HG02588 (cell line): Measurements from ENCODE around the gene SNRNP200.

Experiments
- ATAC-seq: cut with Tn5 transposase; IDR thresholded peaks from one replicate; pipeline ENCODE4 v1.9.1; 2021; ENCODE audit warnings: mild to moderate bottlenecking, moderate library complexity; ENCODE audit not compliant: unreplicated experiment

SNRNP200 gene

DNA sequence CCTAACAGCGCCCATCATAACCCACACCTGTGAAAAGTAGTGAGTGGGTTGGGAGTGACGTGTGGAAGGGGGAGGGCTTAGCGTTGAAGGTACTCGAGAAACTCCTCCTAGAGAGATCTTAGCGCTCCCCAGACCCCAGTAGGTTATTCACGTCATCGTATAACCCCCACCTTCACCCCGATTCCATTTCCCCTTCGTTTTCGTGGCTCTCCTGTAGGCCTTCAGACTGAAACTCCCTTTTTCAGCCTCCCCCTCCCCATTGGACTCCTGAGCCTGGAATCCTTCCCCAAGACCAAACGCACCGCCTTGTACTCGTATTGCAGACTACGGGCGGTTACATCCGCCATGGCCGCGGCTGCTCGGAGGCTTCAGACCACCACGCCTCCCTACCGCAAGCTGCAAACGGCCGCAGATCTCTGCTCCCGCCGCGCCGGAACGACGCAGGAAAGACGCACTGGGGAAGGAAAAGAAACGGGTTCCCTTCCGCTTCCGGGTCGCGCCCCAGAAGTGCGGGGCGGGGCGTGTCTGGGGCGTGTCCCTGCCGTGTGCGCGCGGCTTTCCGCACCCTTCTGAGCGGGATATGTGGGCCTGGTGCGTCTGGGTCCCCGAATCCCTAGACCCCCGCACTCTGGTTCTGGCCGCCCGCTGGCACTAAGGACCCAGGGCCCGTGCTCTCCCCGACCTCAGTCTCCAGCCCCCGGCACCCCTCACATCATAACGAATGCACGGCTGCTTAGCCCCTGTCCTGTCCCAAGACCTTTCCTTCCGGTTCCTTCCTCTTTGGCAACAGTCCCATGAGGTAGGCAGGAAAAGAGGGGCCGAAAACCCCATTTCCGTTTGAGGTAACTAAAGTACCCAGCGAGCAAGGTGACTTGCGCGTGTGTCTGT is at the start of gene SNRNP200:
TSS of gene SNRNP200 (minus strand) at position 456 of the 888 bp plus-strand sequence. CDS start at position 347, 109 bp downstream.
- ATAC-seq, result peak; percentile 92

DNA sequence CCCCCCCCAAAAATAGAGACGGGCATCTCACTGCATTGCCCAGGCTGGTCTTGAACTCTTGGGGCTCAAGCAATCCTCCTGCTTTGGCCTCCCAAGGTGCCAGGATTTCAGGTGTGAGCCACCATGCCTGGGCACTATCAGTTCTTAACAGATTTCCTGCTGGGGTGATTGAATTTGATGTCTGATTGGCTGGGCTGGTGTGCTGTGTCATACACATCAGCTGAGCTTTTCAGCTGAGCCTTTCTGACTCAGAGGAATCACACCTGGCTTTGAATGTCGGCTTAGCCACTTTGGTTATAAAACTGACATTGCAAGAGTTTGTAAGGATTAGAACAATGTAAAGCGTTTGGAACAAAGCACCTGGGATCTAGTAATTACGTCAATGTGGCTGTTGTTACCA is 49.1 kb upstream of the SNRNP200 start:
- ATAC-seq, result no peak

DNA sequence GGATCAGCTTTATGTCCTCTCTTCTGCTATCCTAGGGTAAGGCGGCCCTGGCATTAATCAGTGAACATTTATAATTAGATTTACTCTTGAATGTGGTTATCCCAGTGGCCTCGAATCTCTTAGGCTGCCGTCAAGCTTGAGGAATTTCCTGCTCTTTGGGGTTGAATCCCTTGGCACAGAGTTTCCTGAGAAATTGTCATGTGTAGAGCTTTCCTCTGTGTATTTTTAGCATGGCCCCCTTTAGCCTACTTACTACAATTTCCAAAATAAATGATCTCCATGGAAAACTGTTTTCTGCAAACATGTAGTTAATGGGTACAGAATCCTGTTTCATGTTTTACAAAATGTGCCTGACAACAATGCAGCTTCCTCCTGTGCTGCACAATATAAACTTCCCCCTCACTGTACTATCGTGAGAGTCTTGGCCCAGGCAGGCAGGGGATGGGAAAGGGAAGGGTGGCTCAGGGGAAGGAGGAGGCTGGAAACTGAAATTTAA is 48.3 kb upstream of the SNRNP200 start:
- no peak for ATAC-seq

DNA sequence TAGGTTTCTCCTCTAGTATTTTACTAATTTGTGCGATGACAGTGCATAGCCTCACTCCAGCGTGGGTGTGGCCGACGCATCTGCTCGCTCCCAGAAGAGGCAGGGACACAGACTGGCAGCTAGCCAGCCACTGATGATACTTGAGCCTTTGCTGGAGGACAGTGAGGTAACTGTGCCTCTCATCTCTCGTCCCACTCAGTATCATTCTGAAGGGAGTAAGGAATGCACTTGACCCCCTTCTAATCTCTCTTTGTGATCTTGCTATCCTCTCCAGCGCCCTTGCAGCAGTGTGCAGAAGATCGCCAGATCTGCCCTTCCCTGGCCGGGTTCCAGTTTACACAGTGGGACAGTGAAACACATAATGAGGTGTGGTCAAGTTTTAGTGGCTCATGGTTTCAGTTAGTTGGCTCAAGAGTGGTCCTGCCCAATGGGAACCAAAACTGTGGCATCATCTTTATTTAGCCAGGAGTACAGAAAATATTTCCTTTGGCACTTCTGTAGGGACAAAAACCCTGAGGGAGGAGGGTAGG is 47.8 kb upstream of the SNRNP200 start:
- no peak for ATAC-seq

DNA sequence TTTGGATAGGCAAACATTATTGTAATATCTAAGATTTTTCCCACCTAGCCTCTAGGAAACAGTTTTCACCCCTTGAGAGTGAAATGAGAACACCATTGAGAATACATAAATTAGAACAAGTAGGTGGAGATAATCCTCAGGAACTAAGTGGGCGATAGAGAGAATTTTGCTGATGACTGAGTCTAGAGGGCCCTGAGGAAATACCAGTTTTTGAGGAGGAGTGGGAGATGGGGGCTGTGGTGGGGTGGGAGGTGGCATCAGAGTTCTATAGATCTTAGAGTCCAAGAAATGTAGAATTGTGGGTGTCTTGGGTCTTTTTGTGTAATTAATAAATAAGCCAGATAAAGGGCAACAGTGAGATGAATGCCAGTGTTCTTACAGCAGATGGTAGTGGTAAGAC is 42.0 kb upstream of the SNRNP200 start:
- no peak for ATAC-seq

DNA sequence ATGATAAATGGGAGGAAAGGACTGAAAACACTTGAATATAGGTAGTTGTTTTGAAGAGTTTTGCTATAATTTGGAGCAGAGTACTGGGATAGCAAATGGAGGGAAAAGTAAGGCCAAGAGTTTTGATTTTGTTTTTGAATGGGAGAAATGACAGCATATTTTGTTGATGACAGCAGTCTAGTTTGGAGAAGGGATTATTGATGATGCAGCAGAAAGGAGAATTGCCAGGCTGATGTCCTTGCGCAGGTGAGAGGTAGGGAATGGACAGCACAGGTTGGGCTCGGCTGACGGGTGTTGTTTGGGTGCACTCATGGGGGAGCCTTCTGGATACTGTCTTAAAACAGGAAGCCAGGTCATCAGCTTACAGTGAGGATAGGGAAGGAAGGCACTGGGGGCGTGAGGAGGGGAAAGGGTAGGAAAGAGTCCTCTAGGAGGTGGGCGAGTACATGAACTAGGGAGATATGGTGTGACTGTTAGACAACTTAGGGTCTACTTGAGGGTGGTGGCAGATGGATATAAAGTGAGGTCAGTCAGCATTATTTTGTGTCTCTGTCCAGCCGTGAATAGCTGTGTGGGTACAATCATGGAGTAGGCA is 40.6 kb upstream of the SNRNP200 start:
- ATAC-seq, result no peak

DNA sequence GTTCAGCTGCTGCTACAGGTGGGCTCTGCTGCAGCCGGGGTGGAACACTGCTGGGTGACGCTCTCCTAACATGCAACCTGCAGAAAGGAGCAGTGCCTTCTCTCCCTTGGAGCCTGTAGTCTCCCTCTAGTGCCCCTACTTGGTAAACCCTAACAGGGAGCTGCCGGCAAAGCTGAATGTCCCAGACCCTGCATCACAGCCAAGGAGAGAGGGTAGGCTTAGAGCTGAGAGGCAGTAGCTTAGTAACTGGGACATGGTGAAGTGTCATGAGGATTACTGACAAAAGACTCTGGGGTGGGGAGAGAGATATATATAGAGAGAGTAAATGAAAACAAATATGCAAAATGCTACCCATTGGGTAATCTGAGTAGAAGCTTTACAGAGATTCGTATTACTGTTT is 40.1 kb upstream of the SNRNP200 start:
- no peak for ATAC-seq

DNA sequence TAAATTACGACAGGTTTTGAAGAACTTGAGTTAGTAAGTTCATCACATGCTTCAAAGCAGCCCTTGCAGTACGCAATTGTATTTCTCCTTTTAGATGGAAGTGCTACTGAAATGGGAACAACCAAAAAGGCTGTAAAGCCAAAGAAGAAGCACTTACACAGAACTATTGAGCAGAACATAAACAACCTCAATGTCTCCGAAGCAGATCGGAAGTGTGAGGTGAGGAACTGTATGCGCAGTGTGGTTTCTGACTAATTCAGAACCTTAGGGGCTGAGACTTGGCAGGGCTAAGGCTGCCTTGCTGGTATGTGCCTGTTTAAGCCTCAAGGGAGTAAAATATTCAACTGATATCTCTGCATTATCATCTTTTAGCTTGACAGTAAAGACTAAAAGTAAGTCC is 38.7 kb upstream of the SNRNP200 start:
- peak; percentile 77 for ATAC-seq

DNA sequence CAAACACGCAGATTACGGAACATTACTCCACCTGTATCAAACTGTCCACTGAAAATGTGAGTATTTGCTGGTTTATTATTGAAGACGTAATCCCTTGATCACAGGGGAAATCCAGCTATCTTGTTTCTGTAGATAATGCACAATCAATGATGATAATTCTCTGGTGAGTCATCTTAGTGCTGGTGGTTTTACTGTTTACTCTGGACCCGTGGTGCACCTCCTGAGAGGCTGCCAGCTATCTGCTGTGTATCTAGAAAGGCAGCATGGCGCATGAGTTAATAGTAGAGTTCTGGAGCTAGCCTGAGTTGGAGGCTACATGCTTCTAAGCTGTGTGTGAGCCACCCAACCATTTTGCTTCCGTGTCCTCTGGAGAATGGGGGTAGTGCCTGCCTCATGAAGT is 36.7 kb upstream of the SNRNP200 start:
- no peak for ATAC-seq

DNA sequence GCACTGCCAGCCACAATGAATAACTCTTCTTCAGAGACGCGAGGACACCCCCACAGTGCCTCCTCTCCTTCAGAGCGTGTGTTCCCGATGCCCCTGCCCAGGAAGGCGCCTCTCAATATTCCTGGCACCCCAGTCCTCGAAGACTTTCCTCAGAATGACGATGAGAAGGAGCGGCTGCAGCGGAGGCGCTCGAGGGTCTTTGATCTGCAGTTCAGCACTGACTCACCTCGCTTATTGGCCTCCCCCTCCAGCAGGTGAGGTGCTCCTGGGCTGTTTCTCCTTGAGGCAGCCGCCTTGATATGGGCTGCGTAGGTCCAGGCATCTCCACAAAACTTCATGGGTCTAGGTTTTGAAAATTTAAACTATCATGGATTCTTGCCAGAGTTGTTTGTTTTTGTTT is 36.3 kb upstream of the SNRNP200 start:
- ATAC-seq, result no peak

DNA sequence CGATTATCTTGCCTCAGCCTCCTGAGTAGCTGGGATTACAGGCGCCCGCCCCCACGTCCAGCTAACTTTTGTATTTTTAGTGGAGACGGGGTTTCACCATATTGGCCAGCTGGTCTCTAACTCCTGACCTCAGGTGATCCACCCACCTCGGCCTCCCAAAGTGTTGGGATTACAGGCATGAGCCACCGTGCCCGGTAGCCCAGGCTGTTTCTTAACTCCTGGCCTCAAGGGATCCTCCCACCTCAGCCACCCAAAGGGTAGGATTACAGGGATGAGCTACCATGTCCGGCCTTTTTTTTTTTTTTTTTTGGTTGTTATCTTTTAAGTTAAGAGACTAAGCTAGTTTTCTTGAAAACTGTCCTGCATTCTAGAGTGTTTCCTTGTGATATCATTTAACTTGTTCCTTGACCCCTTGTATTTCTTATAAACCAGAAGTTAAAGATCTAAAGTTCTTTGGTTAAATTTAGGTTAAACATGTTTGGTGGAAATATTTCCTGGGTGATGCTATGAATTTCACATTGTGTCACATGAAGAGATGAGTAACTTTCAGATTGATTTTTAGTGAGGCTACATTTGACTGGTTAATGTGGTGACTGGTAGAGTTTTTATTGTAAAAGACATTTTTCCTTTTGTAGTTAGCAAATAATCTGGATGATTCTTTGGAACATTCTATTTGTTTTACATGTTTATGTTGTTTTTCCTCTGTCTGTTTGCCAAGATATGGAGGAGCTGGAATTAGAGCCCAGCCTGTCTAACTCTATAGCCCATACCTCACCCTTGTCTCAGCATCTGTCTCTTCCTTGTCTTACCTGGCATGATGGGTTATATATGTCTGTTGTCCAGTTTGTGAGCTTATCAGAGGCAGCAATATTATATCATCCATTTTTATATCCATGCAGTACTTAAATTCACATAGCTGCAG is 35.4 kb upstream of the SNRNP200 start:
- ATAC-seq, result no peak

DNA sequence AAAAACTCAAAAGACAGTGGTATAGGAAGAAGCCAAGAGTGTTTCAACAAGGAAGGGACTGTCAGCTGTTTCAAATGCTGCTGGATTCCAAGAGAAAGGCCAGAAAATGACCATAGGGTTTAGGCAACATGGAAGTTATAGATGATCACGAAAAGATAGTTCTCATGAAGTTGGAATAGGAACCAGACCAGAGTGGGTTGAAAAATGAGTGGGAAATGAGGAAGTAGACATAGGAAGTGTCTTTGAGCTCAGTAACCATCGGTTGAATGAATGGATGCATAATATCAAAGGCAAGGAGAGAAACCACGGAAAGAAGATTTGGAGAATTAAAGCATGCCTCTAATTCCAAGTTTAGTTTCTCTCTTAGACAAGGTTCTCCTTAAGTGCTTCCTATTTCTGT is 31.5 kb upstream of the SNRNP200 start:
- no peak for ATAC-seq

DNA sequence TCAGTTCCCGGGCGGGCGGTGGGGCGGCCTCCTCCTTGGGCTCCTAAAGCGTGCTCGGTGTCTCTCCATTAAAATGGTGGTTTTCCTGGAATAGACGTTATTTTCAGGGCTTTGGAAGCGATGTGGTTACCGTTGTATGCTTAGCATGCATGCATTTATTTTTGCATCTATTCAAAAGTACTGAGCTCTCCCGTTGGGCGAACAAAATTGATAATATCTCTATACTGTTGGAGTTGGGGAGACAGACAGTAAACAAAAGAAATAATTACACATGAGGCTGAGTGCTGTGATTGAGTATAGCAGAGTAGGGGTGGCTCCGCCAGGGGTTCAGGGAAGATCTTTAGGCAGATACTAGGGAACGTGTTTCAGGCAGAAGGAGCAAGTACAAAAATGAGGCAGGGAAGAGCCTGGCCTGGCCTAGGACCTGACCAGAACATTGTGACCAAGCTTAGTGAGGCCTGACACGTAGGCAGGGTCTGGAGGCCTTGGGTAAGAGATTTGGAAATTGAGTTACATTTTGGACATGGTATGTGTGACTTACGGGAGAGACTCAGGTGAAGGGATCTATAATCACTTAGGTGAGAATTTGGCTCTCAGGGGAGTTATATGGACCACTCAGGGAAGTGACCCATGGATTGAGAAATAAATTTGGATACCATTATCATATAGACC is 30.9 kb upstream of the SNRNP200 start:
- no peak for ATAC-seq

DNA sequence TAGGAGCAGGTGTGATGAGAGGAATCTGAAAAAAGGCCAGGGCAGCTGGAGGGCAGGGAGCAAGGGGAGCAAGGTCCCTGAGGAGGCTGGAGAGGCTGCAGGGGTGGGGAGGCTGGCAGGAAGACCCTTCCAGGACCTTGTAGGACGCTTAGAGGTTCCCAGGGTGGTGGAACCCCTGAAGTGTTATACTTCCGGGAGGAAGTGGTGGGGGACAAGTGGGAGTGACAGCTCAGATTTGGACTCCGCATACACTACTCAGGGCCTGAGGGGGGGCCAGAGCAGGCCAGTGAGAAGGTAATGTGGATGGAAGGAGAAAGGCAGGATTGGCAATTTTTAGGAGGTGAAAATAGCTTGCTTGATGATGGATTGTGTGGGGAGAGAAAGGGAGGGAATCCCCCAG is 28.4 kb upstream of the SNRNP200 start:
- no peak for ATAC-seq

DNA sequence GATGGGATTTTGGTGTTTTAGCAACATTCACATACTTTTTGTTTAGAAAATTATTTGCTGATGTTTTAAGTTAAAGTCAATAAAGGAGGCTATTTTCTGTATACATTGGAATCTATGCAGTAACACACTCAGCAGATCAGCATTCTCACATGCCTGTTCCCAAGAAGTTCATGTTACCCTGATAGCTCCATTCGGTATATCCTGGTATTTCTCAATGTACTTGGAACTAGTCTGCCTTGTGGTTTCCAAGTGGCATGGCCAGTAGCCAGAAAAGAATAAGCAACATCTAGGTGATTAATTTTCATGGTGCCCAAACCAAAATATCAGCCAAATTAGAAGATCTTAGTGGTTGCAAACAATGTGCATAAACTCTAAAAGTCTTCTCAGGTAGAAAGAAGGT is 25.1 kb upstream of the SNRNP200 start:
- no peak for ATAC-seq

DNA sequence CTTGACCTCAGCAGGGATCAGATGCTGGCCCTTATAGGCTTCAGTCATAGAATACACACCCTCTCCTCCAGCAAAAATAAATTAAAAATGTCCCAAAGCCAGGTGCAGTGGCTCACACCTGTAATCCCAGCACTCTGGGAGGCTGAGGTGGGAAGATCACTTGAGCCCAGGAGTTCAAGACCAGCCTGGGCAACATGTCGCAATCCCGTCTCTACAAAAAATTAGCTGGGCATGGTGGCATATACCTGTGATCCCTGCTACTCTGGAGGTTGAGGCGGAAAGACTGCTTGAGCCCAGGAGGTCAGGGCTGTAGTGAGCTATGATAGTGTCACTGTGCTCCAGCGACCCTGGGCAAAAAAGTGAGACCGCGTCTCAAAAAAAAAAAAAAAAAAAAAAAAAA is 24.5 kb upstream of the SNRNP200 start:
- ATAC-seq, result no peak

DNA sequence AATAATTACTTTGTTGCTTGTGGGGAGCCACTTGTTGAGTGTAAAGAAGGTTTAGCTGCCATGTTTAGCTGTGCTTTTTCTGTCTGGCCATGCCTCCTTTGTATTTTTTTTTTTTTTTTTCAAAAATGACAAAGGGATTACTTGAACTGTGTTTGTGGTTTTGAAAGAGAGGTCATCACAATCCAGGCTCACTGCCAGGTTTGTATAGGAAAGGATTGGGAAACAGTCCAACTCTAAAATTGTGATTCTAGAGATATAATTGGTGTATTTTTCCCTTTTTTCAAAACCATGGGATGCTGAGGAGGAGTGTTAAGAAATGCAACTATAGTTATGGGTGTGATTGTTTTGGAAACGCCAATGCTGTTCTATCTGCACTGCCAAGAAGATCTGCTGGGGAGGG is 24.1 kb upstream of the SNRNP200 start:
- no peak for ATAC-seq

DNA sequence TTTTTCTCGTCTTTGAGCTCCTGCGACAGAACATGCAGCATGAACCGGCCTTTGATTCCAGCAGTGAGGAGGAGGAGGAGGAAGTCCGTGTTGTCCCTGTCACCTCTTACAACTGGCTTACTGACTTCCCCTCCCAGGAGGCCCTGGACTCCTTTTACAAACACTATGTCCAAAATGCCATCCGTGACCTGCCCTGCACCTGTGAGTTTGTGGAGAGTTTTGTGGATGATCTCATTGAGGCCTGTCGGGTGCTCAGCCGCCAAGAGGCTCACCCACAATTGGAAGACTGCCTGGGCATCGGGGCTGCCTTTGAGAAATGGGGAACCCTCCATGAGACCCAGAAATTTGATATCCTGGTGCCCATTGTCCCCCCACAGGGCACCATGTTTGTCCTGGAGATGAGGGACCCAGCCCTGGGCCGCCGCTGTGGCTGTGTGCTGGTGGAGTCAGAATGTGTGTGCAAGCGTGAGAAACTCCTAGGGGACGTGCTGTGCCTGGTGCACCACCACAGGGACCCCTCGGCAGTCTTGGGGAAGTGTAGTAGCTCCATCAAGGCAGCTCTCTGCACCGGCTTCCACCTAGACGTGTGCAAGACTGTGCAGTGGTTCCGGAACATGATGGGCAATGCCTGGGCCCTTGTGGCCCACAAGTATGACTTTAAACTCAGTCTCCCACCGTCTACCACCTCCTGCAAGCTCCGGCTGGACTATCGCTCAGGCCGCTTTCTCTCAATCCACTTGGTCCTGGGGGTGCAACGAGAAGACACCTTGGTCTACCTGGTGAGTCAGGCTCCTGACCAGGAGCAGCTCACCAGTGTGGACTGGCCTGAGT is 21.9 kb upstream of the SNRNP200 start:
- no peak for ATAC-seq

DNA sequence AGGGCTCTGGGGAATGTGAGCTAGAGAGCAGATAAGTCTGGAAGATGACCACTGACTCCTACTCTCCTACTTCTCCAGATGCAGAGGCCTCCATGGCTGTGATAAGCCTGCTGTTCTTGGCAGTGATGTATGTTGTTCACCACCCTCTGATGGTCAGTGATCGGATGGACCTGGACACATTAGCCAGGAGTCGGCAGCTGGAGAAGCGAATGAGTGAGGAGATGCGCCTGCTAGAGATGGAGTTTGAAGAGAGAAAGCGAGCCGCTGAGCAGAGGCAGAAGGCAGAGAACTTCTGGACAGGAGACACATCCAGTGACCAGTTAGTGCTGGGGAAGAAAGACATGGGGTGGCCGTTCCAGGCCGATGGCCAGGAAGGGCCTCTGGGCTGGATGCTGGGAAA is 21.2 kb upstream of the SNRNP200 start:
- no peak for ATAC-seq

DNA sequence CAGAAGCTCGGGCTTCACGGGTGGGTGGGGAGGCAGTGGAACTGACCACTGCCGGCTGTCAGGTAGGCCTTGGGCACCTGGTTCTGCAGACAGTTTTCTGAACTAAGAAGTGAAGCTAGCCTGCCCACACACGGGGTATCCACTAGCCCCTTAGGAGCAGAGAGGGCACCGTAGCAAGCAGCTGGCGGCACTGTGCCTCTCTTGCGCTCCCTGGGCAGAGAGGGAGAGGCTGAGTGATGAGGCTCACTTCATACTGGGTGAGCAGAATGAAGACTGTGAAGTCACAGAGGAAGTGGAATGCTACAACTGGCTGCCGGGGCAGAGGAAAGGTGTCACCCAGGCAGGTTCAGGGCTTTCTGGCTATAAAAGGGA is 20.5 kb upstream of the SNRNP200 start:
- ATAC-seq, result no peak
